SIG-M5 treated with dmso at 0.1 percent for 504 hours (cell line): ENCODE results near the gene PIGB.
"Not testable (repeated sequence)": the region's sequence is repeated elsewhere in the genome, so short reads cannot be mapped to it uniquely, and the experiment has no call there.

Source experiments
- DNase-seq: peaks from one replicate; lab custom pipeline; 2025; ENCODE audit not compliant: unreplicated experiment; lab: John Stamatoyannopoulos, UW

PIGB gene

DNA sequence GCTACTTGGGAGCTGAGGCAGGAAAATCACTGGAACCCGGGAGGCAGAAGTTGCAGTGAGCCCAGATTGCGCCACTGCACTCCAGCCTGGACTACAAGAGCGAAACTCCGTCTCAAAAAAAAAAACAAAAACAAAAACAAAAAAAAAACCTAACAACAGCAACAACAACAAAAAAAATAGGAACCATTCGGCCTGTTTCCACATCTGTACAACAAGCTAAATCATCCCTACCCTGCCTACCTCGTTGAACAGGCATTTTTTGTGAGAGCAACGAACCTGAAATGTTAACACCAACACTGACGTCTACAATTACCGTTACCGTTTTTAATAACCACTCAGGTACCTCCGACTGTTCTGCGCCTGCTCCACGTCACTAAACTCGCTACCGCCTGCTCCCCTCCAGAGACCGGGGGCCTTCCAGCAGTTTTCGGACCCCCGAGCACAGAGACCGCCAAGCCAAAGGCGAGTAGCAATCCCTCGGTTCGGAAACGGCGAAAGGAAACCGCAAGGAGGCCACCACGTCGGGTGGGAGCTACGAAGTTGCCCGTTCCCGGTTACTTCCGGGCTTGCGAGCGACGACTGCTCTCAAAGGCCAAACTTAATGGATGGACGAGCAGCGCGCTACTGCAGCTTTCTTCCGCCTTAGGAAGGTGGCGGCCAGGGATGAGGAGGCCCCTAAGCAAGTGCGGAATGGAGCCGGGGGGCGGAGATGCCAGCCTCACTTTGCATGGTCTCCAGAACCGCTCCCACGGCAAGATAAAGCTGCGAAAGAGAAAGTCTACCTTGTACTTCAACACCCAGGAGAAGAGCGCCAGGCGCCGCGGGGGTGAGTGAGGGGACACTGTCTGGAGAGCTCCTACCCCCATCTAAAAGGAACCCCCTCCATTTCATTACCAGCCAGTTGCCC lies at the start of gene PIGB, which contains the start of gene PIGBOS1:
PIGB (plus strand) TSS at position 635 of the 907 bp plus-strand sequence; CDS start at position 664, 29 bp downstream.
PIGBOS1 (minus strand) TSS at position 536 of the 907 bp plus-strand sequence. CDS start 1,331 bp downstream, outside the sequence.
- peak; percentile 89 for DNase-seq

DNA sequence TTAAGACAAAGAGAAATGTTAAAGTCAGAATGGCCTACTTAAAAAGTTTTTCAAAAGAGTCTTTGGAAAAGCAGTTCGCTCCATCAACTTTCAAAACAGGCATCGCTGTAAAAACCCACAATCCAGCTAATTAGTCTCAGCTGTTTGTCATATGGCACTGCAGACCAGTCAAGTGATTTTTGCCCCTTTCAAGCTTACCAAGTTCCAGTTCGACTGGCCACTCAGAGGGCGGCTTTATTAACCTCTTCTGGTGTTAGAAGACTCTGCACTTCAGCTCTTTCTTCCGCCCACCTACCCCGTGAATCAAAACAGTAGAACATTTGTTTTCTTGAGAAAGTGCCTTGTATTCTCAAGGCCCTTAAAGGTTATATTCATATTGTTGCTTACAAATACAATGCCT lies 48.7 kb upstream of the PIGB start:
- DNase-seq = no peak

DNA sequence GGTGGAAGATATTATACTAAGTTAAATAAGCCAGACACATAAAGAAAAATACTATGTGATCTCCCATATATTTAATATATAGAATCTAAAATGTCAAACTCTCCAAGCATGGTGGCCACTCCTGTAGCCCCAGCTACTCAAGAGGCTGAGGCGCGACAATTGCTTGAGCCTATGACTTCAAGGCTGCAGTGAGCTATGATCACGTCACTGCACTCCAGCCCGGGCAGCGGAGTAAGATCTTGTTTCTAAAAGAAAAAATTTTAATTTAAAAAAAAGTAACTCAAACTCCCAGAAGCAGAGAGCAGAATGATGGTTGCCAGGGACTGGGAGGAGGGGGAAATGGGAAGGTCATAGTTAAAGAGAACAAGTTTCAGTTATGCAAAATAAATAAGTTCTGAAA lies 42.7 kb upstream of the PIGB start:
- no peak for DNase-seq

DNA sequence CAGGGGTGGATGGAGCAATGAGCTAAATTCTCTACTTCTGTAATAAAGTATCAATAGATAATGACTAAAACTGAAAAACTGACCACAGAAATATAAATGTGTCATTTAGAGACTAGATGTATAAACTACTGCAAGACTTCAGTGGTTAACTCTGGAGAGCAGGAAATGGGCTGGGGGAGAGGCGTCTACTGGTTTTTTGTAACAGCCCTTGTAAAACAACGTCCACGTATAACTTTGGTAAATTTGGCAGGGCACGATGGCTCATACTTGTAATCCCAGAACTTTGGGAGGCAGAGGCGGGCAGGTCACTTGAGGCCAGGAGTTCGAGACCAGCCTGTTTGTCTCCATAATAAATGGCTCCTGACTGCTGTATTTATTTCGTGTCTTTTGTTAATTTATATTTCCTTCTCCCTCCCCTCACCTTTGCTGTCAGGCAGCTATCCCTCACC lies 41.9 kb upstream of the PIGB start:
- DNase-seq = peak; percentile 90

DNA sequence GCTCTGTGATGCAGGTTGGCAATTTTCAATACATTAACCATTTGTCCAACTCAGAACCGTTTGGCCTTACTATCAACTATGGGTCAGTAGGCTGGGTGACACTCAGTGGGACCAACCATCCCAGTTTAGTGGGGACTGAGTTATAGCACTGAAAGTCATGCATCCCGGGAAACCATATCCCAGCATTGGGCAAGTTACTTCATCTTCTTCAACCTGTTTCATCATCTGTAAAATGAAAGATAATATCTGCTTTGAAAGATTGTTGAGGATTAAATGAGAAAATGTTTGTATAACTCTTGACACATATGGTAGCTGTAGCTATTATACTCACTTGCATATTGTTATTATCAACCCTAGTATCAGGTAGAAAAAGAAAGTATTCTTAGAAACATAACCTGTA lies 41.3 kb upstream of the PIGB start:
- DNase-seq = no peak

DNA sequence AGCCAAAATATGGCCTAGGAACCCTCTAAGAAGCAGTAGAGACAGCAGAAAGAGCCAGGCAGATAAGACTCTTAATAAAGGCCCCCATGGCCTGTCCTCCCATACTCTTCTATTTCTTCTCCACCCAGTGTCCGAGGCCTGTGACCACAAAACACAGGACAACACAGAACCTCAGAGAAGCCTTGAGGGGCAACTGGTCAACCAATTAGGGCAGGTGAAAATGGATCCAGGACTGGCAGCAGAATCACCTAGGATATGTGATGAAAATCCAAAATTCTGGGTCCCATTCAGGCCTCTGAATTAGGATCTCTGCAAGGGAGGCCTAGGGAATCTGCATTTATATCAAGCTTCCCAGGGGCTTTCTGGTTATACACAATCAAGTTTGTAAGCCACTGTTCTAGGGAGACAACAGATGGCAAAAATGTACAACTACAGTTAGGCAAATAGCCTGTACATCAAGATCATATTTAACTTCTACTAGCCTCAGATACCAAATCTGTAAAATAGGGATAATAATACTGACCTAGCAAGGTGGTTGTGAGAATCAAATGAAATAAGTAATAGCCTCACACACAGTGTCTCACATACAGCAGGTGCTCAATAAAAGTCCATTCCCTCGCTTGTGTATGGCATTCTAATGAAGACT lies 39.8 kb upstream of the PIGB start:
- no peak for DNase-seq

DNA sequence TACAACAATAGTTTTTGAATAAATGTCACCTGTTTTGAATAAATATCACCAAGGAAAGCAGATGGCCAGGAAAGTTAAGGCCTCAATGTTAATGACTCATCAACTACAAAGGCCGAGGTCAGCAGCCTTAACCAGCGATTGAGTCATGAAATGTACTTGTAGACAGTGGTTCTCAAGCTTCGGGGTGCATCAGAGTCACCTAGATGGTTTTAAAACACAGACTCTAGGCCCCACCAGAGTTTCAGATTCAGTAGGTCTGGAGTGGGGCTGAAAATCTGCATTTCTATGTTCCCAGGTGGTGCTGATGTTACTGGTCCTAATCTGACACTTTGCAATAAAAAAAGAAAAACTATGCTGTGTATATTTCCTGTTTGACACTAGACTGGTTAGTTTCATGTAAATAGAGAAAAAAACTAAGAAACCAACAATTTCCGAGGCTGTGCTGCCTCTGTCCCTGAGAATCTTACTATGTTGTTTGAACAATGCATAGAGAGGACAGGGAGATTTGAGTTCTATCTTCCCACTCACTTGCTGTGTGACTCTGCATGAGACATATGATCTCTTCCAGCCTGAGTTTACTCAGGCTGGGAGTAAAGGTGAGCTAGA lies 39.2 kb upstream of the PIGB start:
- DNase-seq = peak; percentile 45

DNA sequence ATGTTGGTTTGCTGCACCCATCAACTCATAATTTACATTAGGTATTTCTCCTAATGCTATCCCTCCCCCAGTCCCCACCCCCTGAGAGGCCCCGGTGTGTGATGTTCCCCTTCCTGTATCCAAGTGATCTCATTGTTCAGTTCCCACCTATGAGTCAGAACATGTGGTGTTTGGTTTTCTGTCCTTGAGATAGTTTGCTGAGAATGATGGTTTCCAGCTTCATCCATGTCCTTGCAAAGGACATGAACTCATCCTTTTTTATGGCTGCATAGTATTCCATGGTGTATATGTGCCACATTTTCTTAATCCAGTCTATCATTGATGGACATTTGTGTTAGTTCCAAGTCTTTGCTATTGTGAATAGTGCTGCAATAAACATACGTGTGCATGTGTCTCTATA lies 38.4 kb upstream of the PIGB start:
- not testable (repeated sequence) for DNase-seq

DNA sequence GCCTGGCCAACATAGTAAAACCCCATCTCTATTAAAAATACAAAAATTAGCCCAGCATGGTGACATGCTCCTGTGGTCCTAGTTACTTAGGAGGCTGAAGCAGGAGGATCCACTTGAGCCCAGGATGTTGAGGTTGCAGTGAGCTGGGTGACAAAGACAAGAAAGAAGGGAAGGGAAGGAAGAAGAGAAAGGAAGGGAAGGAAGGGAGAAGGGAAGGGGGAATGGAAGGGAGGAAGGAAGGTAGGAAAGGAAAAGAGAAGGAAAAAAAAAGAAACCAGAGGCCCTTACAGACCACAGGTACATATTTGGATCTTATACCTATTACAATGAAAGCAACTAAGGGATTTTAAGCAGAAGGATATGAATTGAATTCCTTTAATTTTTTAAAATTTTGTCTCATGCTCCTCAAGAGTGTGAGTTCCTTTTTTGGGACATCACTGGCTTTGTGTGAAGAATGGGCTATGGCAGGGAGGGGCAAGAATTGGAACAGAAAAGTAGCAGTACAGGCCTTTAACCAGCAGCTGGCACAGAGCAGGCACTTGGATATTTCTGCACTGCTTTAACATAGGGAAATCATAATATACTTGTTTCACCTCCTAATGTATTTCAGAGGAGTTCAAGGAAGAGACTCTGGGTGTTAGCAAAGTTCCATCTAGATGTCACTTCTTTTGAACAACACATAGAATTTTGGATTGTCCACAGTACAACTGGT lies 37.3 kb upstream of the PIGB start:
- DNase-seq = no peak

DNA sequence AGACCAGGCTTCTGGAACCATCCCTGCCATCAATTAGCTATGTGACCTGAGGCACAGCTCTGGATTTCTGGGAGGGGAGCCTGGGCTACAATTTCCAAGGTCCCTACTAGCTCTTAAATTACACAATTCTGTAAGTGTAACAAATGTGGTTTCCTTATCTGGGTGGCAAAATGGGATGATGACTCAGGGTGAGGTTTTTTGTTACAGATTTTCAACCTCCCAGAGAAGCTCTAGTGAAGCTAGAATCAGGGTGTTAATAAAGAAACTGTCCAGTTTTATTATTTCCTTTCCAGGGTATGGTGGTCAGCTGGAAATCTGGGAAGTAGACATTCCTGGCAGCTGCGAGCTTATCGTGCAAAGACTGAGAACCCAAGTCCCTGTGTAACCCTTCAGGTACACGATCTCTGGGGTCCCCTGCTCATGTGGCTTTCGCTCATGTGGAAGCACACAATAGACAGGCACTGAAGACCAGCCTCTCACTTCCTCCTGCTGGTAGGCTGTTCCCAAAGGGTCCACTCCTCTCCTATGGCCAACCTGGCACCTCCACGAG lies 36.7 kb upstream of the PIGB start:
- DNase-seq = peak; percentile 89

DNA sequence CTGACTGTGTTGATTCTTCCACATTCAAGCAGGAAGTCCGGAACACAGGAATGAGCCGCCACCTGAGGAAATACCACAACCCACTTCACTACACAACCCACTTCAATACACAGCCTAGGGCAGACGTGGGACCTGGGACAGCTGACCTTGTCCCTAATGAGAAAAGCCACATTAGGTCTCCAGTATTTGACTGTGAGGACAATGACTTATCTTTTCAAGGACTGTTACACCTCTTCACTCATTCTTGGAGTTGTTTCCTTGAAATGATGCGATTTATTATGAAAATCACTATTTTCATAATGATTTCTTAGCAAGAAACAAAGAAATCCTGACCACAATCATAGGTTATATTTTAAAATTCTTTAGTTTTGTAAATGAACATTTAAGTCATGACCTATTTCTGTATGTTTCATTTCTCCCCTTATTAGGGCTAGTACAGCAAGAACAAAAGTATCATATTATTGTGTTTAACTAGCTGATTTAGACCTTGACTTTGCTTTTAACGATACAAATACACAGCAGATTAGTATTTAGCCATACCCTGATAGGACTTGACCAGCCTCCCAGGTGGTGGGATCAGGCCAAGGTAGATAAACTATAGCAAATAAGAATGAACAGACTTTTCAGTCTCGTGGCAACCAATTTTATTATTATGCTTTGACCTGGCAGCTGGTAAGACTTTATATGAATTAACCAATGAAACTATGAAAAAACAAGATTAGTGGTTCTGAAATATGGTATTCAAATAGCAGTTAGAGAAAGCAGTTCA lies 35.5 kb upstream of the PIGB start:
- DNase-seq = no peak

DNA sequence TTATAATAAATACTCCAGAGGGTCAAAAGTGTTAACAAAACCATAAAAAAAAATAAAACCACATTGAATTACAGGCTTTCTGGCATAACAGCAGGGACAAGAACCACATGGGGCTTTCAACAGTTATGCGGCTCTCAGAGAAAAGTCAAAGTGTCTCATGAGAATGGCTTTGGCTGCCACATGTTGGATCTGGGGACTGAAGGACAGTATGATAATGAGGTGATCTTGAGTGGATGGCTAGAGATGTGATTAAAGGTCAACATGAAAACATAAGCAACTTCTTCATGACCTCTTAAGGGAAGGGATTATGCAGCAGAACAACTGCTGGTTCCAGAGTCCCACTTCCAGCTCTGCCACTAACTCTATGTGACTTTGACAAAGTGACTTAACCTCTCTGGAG lies 34.6 kb upstream of the PIGB start:
- no peak for DNase-seq

DNA sequence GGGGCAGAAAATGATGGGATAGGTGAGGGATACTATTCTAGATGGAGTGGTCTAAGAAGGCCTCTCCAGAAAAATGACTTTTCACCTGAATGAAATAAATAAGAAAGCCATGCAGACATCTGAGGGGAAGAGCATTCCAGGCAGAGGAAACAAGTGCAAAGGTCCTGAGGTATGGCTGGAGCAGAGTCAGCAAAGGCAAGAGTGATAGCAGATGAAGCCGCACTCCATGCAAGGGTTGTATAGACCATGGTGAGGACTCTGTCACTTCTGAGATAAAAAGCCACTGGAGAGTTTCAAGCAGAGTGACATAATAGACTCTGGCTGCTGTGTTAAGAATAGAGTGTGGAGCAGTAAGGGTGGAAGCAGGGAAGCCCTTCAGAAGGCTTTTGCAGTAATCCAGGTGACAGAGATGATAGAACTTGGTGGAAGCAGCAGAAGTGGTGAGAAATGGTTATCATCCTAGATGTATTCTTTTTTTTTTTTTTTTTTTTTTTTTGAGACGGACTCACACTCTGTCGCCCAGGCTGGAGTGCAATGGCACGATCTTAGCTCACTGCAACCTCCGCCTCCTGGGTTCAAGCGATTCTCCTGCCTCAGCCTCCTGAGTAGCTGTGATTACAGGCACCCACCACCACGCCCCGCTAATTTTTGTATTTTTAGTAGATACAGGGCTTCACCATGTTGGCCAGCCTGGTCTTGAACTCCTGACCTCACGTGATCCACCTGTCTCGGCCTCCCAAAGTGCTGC lies 32.4 kb upstream of the PIGB start:
- DNase-seq = not testable (repeated sequence)

DNA sequence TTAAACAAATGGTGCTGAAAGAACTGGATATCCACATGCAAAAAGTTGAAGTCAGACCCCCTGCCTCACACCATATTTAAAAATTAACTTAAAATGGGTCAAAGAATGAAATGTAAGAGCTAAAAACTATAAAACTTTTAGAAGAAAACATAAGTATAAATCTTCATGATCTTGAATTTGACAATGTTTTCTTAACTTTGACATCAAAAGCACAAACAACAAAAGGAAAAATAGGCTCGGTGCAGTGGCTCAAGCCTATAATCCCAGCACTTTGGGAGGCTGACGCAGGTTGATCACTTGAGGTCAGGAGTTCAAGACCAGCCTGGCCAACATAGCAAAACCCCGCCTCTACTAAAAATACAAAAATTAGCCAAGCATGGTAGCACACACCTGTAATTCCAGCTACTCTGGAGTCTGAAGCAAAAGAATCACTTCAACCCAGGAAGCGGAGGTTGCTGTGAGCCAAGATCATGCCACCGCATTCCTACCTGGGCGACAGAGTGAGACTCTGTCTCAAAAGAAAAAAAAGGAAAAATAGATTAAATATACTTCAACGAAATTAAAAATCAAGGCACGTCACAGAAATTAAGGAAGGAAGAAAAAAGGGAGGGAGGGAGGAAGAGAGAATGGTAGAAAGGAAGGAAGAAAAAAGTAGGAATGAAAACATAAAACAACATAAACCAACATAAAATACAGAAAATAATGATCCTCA lies 30.9 kb upstream of the PIGB start:
- no peak for DNase-seq

DNA sequence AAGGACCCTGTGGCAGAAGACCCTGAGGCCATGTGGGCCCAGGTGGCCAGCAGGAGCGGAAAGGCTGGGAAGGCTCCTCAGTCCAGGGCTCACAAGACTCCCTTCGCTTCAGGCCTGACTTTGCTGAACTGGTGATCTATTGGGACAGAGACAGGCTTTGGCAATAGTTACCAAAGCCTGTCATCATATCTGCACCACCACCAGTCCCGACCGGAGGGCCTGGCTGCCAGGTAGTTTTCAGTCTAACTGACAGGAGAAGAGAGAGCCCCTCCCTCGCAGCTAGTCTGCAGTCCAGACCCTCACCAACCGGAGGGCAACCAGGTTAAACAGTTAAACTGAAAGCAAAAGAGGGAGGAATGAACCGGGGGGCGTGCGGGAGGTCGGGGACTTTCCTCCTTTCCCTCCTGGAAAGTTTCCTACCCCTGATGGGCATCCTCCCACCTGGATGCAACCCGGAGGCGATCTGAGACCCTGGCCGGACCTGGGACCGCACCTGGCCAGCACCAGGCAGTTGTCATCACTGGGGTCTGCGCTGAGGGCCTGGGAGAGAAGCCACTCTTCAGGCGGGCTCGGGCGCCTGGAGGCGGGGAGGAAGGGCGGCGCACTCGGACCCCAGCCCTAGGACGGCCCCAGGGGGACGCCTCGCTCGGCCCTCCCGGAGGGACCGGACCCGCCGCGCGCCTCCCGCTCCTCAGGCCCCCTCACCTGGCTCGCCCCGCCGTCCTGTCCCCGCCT lies 29.8 kb upstream of the PIGB start:
- DNase-seq = peak; percentile 71

DNA sequence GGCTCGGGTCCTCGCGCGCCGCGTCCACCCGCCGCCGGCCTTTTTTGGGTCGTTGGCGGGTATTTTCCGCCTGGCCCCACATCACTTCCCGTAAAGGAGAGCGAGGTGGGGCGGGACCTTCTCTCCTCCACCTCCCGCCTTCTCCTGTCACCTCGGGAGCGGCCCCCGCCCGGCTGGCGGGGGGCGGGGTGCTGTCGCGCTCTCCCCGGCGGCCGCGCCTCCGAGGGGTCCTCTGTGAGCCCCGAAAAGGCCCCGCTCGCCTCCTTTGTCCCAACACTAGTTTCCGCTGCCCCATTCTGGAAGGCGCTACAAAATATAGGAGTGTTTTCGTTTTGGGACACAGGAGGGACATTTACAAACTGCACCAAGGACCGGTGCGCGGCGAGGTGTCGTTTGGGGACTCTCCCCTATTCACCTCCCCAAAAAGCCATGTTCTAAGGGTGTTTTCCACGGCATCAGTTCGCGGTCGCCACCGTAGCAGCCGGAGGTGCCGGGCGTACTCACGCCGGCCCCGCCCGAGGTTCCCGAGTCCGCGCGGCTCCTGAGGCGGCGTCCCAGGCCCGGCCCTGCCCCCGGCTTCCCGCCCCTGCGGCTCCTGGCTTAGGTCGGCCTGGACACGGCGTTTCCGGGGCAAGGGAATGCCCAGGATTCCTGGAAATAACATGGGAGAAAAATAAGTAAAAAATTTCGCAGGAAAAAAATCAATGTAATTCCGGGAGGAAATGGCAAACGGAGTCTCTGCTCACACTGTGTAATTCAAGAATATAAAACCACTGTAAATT lies 29.1 kb upstream of the PIGB start, which contains the start of gene RAB27A:
RAB27A (minus strand) TSS at position 68 of the 782 bp plus-strand sequence. CDS start 54,879 bp downstream, outside the sequence.
- DNase-seq = peak; percentile 67

DNA sequence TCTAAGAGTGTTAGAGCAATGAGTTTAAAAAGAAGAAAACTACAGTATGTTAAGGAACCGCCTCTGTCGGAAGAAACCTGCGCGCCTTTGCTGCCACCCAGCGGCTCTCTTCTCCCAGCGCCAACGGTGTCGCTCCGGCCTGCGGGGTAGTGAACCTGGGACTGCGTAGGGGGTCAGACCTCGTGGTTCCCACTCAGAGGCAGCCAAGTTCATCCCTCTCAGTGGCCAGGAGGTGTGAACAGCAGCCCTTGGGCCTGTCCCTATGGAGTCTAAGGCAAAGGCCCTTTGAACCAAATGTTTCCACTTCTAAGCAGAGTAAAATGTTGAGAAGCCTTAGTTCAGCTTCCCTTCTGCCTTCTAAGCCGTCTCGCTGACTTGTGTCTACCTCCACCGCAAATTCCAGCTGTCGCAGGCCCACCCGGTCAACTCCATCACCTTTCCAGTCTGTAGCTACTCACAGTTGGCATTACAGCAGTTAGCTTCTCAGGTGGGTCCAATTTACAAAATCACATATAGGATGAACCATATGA lies 28.4 kb upstream of the PIGB start:
- peak; percentile 83 for DNase-seq
